ENCODE measurements around the gene TOPAZ1.

TOPAZ1 gene

DNA sequence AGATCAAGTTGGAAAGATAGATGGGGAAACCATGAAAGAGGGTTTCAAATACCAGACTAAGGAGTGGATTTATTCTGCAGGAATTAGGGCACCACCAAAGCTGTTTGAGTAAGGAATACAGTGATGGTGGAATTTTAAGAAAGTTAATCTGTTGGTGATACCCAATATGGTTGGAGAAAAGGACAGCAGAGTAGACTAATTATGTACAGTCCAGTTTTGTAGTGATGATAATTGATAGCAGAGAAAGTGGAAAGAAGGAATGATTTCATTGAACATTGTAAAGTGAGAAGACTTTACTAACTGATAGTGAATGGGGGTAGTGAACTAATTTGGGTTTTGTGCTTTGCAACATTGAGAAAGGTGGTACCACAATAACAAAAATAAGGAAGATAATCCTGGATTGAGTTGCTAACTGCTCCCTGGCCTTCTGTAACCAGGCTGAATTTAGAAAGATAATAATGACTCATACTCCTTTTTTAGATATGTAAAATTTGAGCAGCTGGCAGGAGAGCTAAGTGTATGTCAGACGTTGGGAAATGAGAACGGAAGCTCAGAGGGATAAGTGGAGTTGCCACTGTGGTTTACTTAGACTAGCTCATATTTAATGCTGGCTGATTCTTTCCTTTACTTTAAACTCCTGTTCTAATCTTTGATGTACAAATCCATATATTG, 113.8 kb downstream of the TOPAZ1 start:
- TF ChIP-seq, protein P1, sequence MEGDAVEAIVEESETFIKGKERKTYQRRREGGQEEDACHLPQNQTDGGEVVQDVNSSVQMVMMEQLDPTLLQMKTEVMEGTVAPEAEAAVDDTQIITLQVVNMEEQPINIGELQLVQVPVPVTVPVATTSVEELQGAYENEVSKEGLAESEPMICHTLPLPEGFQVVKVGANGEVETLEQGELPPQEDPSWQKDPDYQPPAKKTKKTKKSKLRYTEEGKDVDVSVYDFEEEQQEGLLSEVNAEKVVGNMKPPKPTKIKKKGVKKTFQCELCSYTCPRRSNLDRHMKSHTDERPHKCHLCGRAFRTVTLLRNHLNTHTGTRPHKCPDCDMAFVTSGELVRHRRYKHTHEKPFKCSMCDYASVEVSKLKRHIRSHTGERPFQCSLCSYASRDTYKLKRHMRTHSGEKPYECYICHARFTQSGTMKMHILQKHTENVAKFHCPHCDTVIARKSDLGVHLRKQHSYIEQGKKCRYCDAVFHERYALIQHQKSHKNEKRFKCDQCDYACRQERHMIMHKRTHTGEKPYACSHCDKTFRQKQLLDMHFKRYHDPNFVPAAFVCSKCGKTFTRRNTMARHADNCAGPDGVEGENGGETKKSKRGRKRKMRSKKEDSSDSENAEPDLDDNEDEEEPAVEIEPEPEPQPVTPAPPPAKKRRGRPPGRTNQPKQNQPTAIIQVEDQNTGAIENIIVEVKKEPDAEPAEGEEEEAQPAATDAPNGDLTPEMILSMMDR (conservative IDR thresholded peaks at IDR 0.05; ENCODE audit: low read depth), result no peak
- peak; percentile 50 for DNase-seq (ENCODE audit: low spot score)
- CTCF ChIA-PET, result interaction anchor here (0.6 kb wide), 1 partner anchor 32 kb away, joined by 3 read pairs; no protein-coding TSS in a partner anchor
- no peak overlapping the region for H3K27ac ChIP-seq
- POLR2A ChIA-PET (ENCODE audit: low non-redundant PET), result no interaction called here

DNA sequence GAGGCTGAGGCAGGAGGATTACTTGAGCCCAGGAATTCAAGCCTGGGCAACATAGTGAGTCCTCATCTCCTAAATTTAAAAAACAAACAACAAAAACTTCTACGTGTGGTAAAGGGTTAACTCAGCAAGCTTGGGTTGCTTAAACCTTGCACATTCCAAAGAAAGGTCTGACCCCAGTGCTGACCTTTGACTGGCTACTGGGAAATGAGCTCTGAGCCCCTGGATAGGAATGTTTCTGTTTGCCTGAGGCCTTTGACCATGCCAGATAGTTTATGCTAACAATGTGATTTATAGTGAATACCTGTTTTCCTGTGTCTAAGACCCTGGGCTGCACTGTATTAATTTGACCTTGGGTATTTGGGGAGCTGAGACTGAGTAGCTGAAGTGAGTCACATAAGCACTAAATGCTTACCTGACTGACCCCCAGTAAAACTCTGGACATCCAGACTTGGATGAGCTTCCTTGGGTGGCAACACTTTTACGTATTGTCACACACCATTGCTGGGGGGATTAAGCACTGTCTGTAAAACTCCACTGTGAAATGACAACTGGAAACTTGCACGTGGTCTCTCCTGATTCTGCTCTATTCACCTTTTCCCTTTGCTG, 117.6 kb downstream of the TOPAZ1 start:
- CTCF ChIA-PET, result interaction anchor here (0.7 kb wide), 1 partner anchor 443 kb away, joined by 3 read pairs; no protein-coding TSS in a partner anchor
- no peak for DNase-seq (ENCODE audit: low spot score)
- POLR2A ChIA-PET (ENCODE audit: low non-redundant PET), result no interaction called here

DNA sequence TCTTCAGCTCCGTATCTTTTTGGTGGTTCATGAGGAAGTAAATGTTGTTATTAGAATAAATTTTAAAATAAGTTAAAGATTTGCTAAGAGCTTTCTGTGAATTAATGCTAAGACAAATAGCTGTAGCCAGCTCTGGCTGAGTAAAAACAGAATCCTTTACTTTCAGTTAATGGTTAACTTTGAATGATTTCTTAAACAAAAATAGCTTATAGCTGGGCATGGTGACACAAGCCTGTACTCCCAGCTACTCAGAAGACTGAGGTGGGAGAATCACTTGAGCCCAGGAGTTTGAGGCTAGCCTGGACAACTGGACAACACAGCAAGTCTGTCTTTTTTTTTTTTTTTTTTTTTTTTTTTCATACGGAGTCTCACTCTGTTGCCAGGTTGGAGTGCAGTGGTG, 121.9 kb downstream of the TOPAZ1 start:
- H3K27ac ChIP-seq, result no peak overlapping the region
- POLR2A ChIA-PET (ENCODE audit: low non-redundant PET), result no interaction called here
- CTCF ChIA-PET, result no interaction called here
- no peak for DNase-seq (ENCODE audit: low spot score)
- TF ChIP-seq, protein P1 (conservative IDR thresholded peaks at IDR 0.05; ENCODE audit: low read depth), result no peak

More for the DNA sequence above, 117.6 kb downstream of the TOPAZ1 start:
- H3K27ac ChIP-seq, result no peak overlapping the region
- TF ChIP-seq, protein P1 (conservative IDR thresholded peaks at IDR 0.05; ENCODE audit: low read depth), result no peak

DNA sequence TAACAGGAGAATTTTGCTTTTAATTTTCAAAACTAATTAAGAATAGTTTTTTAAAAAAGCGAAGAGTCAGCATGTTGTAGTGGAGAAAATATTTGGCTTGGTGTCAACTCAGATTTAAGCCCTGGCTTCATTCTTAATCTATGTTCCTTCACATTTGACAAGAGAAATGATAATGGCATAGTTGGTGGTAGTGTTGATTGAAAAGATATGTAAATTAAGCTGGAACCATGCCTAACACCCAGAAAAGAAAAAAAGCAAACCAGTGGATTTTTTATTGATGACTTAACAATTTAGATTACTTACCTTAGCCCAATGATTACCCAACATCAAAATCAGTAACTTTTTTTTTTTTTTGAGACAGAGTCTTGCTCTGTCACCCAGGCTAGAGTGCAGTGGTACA, 124.3 kb downstream of the TOPAZ1 start:
- POLR2A ChIA-PET (ENCODE audit: low non-redundant PET), result no interaction called here
- DNase-seq (ENCODE audit: low spot score), result no peak
- TF ChIP-seq, protein P1 (conservative IDR thresholded peaks at IDR 0.05; ENCODE audit: low read depth), result no peak
- CTCF ChIA-PET, result no interaction called here
- no peak overlapping the region for H3K27ac ChIP-seq

DNA sequence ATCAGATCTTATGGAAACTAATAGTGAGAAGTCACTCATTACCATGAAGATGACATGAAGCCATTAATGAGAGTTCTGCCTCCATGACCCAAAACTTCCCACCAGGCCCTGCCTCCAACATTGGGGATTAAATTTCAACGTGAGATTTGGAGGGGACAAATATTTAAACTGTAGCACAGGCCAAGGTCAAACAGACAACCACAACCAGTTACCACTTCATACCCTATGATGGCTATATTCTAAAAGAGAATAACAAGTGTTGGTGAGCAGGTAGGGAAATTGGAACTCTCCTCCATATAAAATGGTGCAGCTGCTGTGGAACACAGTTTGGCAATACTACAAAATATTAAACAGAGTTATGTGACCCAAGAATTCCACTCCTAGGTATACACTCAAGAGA, 133.8 kb downstream of the TOPAZ1 start:
- POLR2A ChIA-PET (ENCODE audit: low non-redundant PET), result no interaction called here
- no peak for DNase-seq (ENCODE audit: low spot score)
- TF ChIP-seq, protein P1 (conservative IDR thresholded peaks at IDR 0.05; ENCODE audit: low read depth), result no peak
- H3K27ac ChIP-seq, result no peak overlapping the region
- CTCF ChIA-PET, result interaction anchor here (0.6 kb wide), 1 partner anchor 1726 kb away, joined by 3 read pairs; no protein-coding TSS in a partner anchor

Data from RWPE1 (cell line).